Measurements from ENCODE around the gene CD36. TPM values are rescaled to one million over a fixed set of nuclear protein-coding genes. Genes with fewer than 3 reads are reported as not detected.

The CD36 gene
- total and polyA plus RNA-seq, 5 donors, result 460 to 639 (median 570) TPM

DNA sequence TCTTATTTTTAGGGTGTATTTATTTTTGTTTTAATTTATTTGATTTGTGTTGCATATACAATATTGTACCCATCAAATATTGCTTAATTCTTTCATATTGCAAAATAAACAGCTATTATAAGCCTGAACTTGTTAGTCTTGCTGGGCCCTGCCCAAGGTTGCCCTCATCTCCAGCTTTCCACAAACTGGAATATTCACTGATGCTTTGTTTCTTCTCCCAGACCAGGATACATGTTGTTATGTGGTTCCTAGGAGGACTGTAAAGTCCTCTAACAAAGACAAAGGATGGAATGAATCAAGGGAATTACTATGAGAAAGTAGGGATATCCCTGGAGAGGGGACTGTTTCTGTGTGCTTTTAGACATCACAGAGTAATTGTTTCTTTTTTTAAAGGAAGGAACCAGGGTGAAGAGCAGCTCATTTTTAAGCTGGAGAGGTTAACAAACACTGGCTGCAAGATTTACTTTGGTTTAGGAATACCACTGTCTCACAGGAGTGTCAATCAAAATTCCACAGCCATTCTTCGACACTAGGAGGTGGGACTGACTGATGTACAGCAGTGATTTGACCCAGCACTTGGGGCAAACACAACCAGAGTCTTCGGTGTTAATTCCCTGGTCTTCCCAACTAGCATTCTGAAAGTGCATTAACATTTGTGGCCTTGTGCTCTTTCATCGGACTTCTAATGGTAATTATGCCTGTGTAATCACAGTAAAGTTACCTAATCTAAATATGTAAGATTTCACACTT lies 14.8 kb upstream of the CD36 start:
- intact Hi-C loops (cut with DNase I), result no loop called here
- peak overlapping the region; percentile 81 for H3K27ac ChIP-seq (ENCODE audit: low read length)
- H3K27me3 ChIP-seq (ENCODE audit: control insufficient read depth, insufficient read depth), result no peaks in the 10 kb centered on the region
- H3K9me3 ChIP-seq (ENCODE audit: control insufficient read depth, low read length), result no peaks in the 10 kb centered on the region
- 61% methylated on average over 3 of the region's 3 CpGs for WGBS
- H3K4me1 ChIP-seq (ENCODE audit: control insufficient read depth, insufficient read depth, low read length), result peaks cover 5% of the 10 kb centered on the region
- DNase-seq (no peak), ATAC-seq (peak; percentile 48 to 66)
- peak overlapping the region; percentile 20 for H3K4me3 ChIP-seq (ENCODE audit: low read length)

DNA sequence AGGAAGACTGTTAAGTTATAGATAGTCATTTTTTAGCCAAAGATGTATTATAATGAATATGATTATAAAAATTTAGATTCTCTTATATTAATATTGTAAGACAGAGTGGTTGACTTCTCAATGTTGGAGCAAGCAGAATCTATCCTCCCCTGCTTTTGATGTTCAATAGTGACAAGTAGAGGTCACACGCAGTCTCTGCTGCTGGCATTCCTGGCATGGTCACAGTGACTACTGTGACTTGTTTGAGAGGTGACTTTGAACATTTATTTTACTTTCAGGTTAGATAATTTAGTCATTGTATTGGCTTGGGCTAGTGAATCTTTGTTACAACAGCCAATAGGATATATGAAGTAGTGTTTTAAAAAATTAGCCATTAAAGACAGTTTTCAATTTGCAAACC lies 13.7 kb upstream of the CD36 start:
- Histone ChIP-seq H3K27ac (ENCODE audit: low read length) (no peak overlapping the region), H3K4me3 (ENCODE audit: low read length) (peak overlapping the region; percentile 25), H3K9me3 (ENCODE audit: control insufficient read depth, low read length) (no peaks in the 10 kb centered on the region), H3K4me1 (ENCODE audit: control insufficient read depth, insufficient read depth, low read length) (peaks cover 7% of the 10 kb centered on the region), H3K27me3 (ENCODE audit: control insufficient read depth, insufficient read depth) (no peaks in the 10 kb centered on the region)
- peak; percentile 52 to 58 for ATAC-seq
- intact Hi-C loops (cut with DNase I), result no loop called here
- DNase-seq, result no peak
- 71% methylated on average over 1 of the region's 1 CpG for WGBS

DNA sequence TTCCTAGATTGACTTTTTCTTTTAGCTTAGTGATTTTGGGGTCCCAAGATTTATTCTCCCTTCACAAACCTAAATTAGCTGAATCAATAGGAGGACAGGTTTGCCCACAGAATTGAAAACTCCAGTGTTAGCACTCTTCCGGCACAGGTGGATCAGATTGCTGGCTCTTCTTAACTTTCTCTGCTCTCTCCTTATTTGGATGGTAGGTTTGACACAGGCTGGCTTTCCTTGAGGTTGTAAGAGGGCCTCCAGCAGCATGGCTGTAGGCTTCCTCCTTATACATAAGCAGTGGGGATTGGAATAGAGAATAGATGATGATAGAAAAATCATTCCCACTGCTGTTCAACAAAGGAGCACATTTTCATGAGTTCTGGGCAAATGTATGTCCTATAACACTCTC lies 9.4 kb upstream of the CD36 start:
- Histone ChIP-seq H3K9me3 (ENCODE audit: control insufficient read depth, low read length) (no peaks in the 10 kb centered on the region), H3K27me3 (ENCODE audit: control insufficient read depth, insufficient read depth) (no peaks in the 10 kb centered on the region), H3K4me3 (ENCODE audit: low read length) (no peak overlapping the region), H3K4me1 (ENCODE audit: control insufficient read depth, insufficient read depth, low read length) (peaks cover 3% of the 10 kb centered on the region), H3K27ac (ENCODE audit: low read length) (peak overlapping the region; percentile 52)
- DNase-seq (no peak), ATAC-seq (no peak)
- intact Hi-C loops (cut with DNase I), result no loop called here
- WGBS, result 95% methylated on average over 1 of the region's 1 CpG

DNA sequence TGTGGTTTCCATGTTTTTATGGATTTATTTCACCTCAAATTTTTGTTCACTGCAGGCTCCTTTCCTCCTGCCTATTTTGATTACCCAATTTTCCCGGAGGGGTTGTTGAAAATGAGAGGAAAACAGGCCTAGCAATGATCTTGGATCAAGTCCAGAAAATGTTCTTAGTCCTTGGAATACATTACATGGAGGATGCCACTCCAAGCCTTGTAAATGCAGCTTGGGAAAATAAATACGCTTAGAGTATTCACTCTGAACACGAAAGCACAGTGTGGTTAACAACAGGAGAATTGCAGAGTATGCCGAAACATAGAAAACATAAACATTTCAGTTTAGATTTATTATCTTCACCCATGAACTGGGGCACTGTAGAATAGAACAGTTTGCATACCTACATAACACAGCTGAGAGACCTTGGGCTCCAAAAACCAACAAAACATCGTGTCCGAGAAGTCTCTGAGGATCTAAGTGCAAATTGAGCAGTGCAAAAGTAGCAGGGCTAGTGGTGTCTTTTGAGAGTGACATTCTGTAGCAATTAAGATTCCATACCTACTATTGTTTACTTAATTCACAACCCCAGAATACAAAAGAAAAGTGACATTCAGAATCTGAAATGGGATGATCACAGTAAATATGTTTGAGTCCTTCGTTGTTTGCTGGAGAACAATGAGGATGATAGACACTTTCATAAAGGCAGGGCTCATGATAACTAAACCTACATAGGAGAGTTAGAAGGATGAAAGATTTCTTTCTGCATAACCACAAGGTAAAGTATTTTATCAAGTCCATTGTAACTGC lies 7.6 kb upstream of the CD36 start:
- DNase-seq (no peak), ATAC-seq (no peak)
- Histone ChIP-seq H3K4me3 (ENCODE audit: low read length) (peak overlapping the region; percentile 20), H3K27me3 (ENCODE audit: control insufficient read depth, insufficient read depth) (no peaks in the 10 kb centered on the region), H3K4me1 (ENCODE audit: control insufficient read depth, insufficient read depth, low read length) (peaks cover 3% of the 10 kb centered on the region), H3K9me3 (ENCODE audit: control insufficient read depth, low read length) (no peaks in the 10 kb centered on the region), H3K27ac (ENCODE audit: low read length) (no peak overlapping the region)
- intact Hi-C loops (cut with DNase I), result loop anchor here in 1 of 4 donors (10.0 kb wide), 1 partner anchor 146 kb away; no protein-coding TSS in a partner anchor
- 53% methylated on average over 7 of the region's 7 CpGs for WGBS

DNA sequence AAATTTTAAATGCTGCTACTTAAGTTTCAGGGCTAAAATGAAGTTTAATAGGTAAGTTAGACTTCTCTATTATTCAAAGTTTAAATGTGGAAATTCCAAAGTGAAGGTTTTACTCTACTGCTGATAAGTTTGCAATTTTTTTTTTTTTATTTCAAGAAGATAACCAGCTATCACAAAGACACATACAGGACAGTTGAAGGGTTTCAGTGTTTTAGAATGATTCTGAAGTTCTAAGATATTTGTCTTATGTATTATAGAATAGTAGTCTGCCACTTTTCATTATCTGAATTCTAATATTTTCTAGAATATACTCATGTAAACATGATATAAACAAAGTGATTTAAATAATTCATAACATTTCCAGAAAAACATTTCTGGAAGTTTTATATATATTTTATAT lies 7.0 kb upstream of the CD36 start:
- Histone ChIP-seq H3K27me3 (ENCODE audit: control insufficient read depth, insufficient read depth) (no peaks in the 10 kb centered on the region), H3K4me3 (ENCODE audit: low read length) (no peak overlapping the region), H3K9me3 (ENCODE audit: control insufficient read depth, low read length) (no peaks in the 10 kb centered on the region), H3K4me1 (ENCODE audit: control insufficient read depth, insufficient read depth, low read length) (peaks cover 3% of the 10 kb centered on the region), H3K27ac (ENCODE audit: low read length) (no peak overlapping the region)
- intact Hi-C loops (cut with DNase I), result loop anchor here in 1 of 4 donors (10.0 kb wide), 1 partner anchor 147 kb away; no protein-coding TSS in a partner anchor
- no peak for DNase-seq
- no peak for ATAC-seq

DNA sequence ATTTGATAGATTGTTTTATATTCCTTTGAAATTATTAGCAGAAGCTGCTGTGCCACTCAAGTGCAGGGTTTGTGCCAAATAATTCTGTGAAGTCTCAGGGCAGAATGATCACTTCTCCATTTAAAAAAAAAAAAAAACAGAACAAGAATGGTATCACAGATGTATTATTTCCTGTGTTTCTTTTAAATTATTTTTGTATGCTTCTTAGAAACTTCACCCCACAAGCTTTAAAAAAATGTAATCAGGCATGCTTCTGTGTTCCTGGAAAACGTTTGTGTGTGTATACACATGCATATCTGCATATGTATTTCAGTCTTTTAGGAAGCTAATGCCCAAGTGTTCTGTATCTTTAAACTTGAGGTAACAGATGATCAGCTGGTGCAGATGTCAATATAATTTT lies 6.3 kb upstream of the CD36 start:
- WGBS, result 9% methylated on average over 1 of the region's 1 CpG
- intact Hi-C loops (cut with DNase I), result loop anchor here in 1 of 4 donors (10.0 kb wide), 1 partner anchor 147 kb away; no protein-coding TSS in a partner anchor
- Histone ChIP-seq H3K27ac (ENCODE audit: low read length) (no peak overlapping the region), H3K4me3 (ENCODE audit: low read length) (no peak overlapping the region), H3K4me1 (ENCODE audit: control insufficient read depth, insufficient read depth, low read length) (peaks cover 3% of the 10 kb centered on the region), H3K9me3 (ENCODE audit: control insufficient read depth, low read length) (no peaks in the 10 kb centered on the region), H3K27me3 (ENCODE audit: control insufficient read depth, insufficient read depth) (no peaks in the 10 kb centered on the region)
- DNase-seq (no peak), ATAC-seq (no peak)

DNA sequence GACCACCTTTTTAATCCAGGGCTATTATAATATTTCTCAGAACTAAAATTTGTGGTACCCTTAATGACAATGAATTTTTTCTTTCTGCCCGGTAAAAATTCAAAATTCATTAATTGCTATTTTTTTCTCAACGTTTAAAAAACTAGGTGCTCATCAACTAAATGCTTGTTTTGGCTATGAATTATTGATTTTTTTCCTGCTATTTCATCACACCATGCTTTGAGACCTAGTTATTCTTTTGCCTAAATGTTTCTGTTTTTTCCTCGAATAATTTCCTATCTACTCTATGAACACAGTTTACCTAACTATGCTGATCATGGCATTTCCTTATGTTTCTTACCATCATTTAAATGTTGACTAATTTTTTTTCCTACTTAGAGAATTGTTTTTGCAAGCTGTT lies 5.6 kb upstream of the CD36 start:
- Histone ChIP-seq H3K27ac (ENCODE audit: low read length) (no peak overlapping the region), H3K9me3 (ENCODE audit: control insufficient read depth, low read length) (no peaks in the 10 kb centered on the region), H3K4me1 (ENCODE audit: control insufficient read depth, insufficient read depth, low read length) (peaks cover 3% of the 10 kb centered on the region), H3K4me3 (ENCODE audit: low read length) (no peak overlapping the region), H3K27me3 (ENCODE audit: control insufficient read depth, insufficient read depth) (no peaks in the 10 kb centered on the region)
- ATAC-seq, result no peak
- no peak for DNase-seq
- intact Hi-C loops (cut with DNase I), result loop anchor here in 1 of 4 donors (10.0 kb wide), 1 partner anchor 148 kb away; no protein-coding TSS in a partner anchor
- WGBS, result 39% methylated on average over 3 of the region's 3 CpGs

DNA sequence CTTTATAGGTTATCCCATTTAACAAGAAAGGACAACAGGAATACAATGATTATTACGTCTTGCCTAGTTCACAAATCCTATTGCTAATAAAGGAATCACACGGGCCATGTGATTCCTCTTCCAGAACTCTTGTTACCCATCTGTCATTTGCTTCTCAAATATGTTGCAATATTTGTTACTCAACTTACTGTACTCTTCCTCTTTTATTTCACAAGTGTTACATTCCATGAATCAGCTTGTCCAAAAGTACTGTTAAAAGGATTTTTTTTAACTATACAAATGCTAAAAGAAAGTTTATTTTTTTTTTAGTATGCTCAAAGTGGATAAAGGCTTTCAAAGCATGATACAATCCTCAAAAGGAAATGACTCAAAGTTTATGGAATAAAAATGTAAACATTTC lies 3.9 kb upstream of the CD36 start:
- Histone ChIP-seq H3K27me3 (ENCODE audit: control insufficient read depth, insufficient read depth) (no peaks in the 10 kb centered on the region), H3K9me3 (ENCODE audit: control insufficient read depth, low read length) (no peaks in the 10 kb centered on the region), H3K4me1 (ENCODE audit: control insufficient read depth, insufficient read depth, low read length) (peaks cover 2% of the 10 kb centered on the region), H3K4me3 (ENCODE audit: low read length) (no peak overlapping the region), H3K27ac (ENCODE audit: low read length) (no peak overlapping the region)
- no peak for DNase-seq
- WGBS, result 36% methylated on average over 2 of the region's 2 CpGs
- ATAC-seq, result peak; percentile 67 to 68
- intact Hi-C loops (cut with DNase I), result loop anchor here in 1 of 4 donors (10.0 kb wide), 1 partner anchor 150 kb away; no protein-coding TSS in a partner anchor

DNA sequence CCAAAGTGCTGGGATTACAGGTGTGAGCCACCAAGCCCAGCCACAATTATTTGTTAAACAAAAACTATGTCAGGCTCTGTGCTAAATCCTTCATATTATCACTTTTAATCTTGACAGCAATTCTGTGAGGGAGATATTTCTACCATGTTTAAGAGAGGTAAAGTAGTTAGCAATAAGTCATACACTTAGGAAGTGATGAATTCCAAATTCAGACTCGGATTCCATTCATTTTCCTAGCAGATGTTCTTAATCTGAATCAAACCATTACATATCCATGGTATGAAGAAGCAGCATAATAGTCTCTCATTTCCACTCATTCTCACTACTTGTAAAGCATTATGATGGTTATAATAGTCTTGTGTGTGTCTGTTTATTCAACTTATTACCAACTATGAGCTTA lies 2.9 kb upstream of the CD36 start:
- Histone ChIP-seq H3K9me3 (ENCODE audit: control insufficient read depth, low read length) (no peaks in the 10 kb centered on the region), H3K4me3 (ENCODE audit: low read length) (no peak overlapping the region), H3K27ac (ENCODE audit: low read length) (peak overlapping the region; percentile 52), H3K4me1 (ENCODE audit: control insufficient read depth, insufficient read depth, low read length) (peaks cover 2% of the 10 kb centered on the region), H3K27me3 (ENCODE audit: control insufficient read depth, insufficient read depth) (no peaks in the 10 kb centered on the region)
- ATAC-seq, result no peak
- intact Hi-C loops (cut with DNase I), result loop anchor here in 1 of 4 donors (10.0 kb wide), 1 partner anchor 151 kb away; no protein-coding TSS in a partner anchor
- no peak for DNase-seq
- whole genome bisulfite sequencing, result 59% methylated on average over 1 of the region's 1 CpG

DNA sequence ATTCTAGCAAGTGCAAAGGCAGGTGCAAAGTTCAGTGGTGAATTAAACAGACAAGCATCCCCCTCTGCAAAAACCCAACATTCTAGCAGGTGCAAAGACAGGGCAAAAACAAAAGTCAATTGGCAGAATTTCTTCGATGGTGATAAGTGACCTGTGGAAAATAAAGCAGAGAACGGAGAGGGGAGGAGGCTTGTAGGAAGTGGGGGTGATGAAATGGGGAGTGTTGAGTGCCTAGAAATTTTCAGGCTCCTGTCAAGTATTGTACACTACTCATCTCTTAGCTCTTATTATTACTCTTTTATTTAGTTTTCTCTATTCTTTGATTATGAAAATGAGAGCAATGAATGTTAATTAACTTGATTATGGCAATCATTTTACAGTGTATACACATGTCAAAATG lies 2.4 kb upstream of the CD36 start:
- WGBS, result 48% methylated on average over 2 of the region's 2 CpGs
- Histone ChIP-seq H3K4me3 (ENCODE audit: low read length) (no peak overlapping the region), H3K27ac (ENCODE audit: low read length) (peak overlapping the region; percentile 52), H3K27me3 (ENCODE audit: control insufficient read depth, insufficient read depth) (no peaks in the 10 kb centered on the region), H3K9me3 (ENCODE audit: control insufficient read depth, low read length) (no peaks in the 10 kb centered on the region), H3K4me1 (ENCODE audit: control insufficient read depth, insufficient read depth, low read length) (no peaks in the 10 kb centered on the region)
- ATAC-seq (no peak), DNase-seq (no peak)
- intact Hi-C loops (cut with DNase I), result loop anchor here in 1 of 4 donors (10.0 kb wide), 1 partner anchor 151 kb away; no protein-coding TSS in a partner anchor

DNA sequence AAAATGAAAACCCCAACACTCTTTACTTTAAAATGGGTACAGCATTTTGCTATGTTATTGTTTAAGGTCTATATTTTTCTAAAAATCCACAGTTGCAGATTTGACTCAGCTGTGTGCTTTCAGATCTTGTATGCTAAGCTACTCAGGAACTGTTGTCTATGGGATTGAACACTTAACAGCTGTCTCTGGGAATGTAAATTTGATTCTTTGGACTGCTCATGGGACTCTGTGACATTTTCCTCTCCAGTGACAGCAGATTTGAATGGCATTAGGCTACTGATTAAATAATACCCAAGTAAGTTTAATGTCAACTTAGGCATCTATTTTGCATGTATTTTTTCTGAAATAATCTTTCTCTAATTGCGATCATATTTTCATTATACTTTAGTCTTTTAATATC lies 1.7 kb upstream of the CD36 start:
- ATAC-seq (peak in 1 of 2 donors; percentile 17), DNase-seq (no peak)
- no peaks in the 10 kb centered on the region for H3K9me3 ChIP-seq (ENCODE audit: control insufficient read depth, low read length)
- no peaks in the 10 kb centered on the region for H3K27me3 ChIP-seq (ENCODE audit: control insufficient read depth, insufficient read depth)
- intact Hi-C loops (cut with DNase I), result loop anchor here in 1 of 4 donors (10.0 kb wide), 1 partner anchor 152 kb away; no protein-coding TSS in a partner anchor
- no peak overlapping the region for H3K4me3 ChIP-seq (ENCODE audit: low read length)
- 82% methylated on average over 1 of the region's 1 CpG for WGBS
- H3K4me1 ChIP-seq (ENCODE audit: control insufficient read depth, insufficient read depth, low read length), result no peaks in the 10 kb centered on the region
- H3K27ac ChIP-seq (ENCODE audit: low read length), result no peak overlapping the region
